ENCODE measurements around the gene ENTPD7. TPM values are rescaled to one million over a fixed set of nuclear protein-coding genes. Genes with fewer than 3 reads are reported as not detected.
"Not testable (repeated sequence)": the region's sequence is repeated elsewhere in the genome, so short reads cannot be mapped to it uniquely, and the experiment has no call there.

The ENTPD7 gene
- total RNA-seq, 1 experiment from 2014 or later, result 4.9 TPM

DNA sequence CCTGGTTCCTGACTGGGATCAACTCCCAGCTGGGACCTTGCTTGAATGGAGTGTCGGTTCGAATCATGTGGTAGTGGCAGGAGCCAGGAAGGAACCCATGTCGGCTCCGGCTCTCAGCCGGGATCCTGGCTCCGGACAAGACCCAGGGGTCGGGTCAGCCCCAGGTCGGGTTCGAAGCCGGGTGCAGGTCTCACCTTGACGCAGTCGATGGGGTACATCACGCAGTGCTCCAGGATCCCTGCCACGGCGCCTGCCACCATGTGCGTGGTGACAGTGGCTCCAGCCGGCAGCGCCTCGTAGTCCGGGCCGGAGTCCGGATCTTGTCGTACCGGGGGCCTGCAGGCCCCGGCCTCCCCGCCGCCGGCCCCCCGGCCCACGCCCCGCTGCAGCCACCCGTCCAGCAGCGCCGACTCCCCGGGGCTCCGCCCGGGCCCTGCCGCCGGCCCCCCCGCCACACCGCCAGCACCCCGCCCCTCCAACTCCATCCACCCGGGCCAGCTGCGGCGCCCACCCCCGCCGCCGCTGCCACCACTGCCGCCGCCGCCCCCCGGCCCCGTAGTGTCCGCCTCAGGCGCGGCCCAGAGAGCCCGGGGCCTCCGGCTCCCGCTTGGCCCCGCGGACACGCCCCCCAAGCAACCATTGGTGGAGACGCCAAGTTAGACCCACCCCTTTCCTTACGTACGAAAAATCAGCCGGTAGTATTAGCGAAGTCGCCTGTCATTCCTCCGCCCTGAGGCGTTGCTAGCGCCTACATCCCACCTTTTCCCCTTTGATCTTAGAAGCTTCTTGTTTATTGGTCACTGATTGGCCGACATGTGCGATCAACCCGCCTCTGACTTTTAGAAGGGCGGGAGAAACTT lies 39.2 kb upstream of the ENTPD7 start, which contains the start of gene SLC25A28:
TSS of gene SLC25A28 (minus strand) at position 589 of the 860 bp plus-strand sequence. CDS start at position 485, 104 bp downstream.
- Histone ChIP-seq H3K9me3 (ENCODE audit: low read length) (no peaks in the 10 kb centered on the region), H4K20me1 (ENCODE audit: insufficient read depth, low read depth, low read length) (no peaks in the 10 kb centered on the region), H3K9ac (ENCODE audit: low read length) (peak within 1 kb of the TSS; percentile 91), H3K79me2 (ENCODE audit: low read length) (peaks cover 48% of the 10 kb centered on the region), H2AFZ (ENCODE audit: low read length) (peak within 1 kb of the TSS; percentile 70; the same call in 1 of the 2 replicates), H3K4me1 (ENCODE audit: low read length) (peaks cover 36% of the 10 kb centered on the region), H3K9me2 (replicated peaks; ENCODE audit: insufficient read depth, low read length) (no peaks in the 10 kb centered on the region), H3K4me3 (ENCODE audit: low read length) (peak within 1 kb of the TSS; percentile 82), H3K36me3 (ENCODE audit: insufficient read depth, low read length) (no peaks in the 10 kb centered on the region; the same call in 1 of the 2 replicates), H3K4me2 (ENCODE audit: low read depth, low read length, poor library complexity, severe bottlenecking) (peak within 1 kb of the TSS; percentile 92), H3K27ac (ENCODE audit: low read length) (peak within 1 kb of the TSS; percentile 83), H3K27me3 (ENCODE audit: low read length) (no peaks in the 10 kb centered on the region)
- peak; percentile 99 for DNase-seq

DNA sequence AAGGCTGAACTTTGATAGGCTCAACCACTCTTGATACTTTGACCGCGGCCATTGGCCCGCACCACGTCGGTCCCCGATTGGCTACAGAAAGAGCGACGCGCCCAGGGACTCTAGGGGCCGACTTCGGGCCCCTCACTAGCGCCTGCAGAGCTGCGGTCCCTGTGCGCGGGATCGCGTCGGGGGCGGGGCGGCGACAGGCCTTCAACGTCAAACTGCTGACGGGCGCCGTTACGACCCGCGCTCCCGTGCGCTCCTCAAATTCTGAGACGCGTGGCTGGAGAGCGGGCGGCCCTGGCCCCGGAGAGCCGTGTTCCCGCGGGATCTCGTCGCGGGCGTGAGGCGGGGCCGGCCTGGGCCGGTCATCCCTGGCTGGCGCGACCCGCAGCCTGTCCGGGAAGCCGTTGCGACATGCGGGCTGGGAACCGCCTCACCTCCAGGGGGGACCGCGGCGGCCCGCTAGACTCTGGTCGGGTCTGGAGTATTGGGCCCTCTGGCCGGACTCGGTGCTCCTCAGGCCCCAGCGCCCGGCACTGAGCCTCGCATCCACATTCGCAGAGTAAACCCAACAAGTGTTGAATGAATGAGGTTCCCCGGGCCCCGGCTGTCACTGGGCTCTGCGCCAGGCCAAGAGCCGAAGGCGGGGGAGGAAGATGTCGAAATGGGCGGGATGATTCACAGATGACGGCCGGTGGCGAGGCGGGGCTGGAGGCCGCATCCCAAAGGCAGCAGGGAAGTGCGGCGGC lies 38.4 kb upstream of the ENTPD7 start:
- H3K4me3 ChIP-seq (ENCODE audit: low read length), result peak overlapping the region; percentile 82
- no peaks in the 10 kb centered on the region; the same call in 1 of the 2 replicates for H3K36me3 ChIP-seq (ENCODE audit: insufficient read depth, low read length)
- peaks cover 41% of the 10 kb centered on the region for H3K79me2 ChIP-seq (ENCODE audit: low read length)
- H4K20me1 ChIP-seq (ENCODE audit: insufficient read depth, low read depth, low read length), result no peaks in the 10 kb centered on the region
- H3K27me3 ChIP-seq (ENCODE audit: low read length), result no peaks in the 10 kb centered on the region
- peak; percentile 91 for DNase-seq
- peak overlapping the region; percentile 83 for H3K27ac ChIP-seq (ENCODE audit: low read length)
- no peaks in the 10 kb centered on the region for H3K9me2 ChIP-seq (replicated peaks; ENCODE audit: insufficient read depth, low read length)
- peak overlapping the region; percentile 92 for H3K4me2 ChIP-seq (ENCODE audit: low read depth, low read length, poor library complexity, severe bottlenecking)
- no peaks in the 10 kb centered on the region for H3K9me3 ChIP-seq (ENCODE audit: low read length)
- H2AFZ ChIP-seq (ENCODE audit: low read length), result peak overlapping the region; percentile 70; the same call in 1 of the 2 replicates
- peaks cover 36% of the 10 kb centered on the region for H3K4me1 ChIP-seq (ENCODE audit: low read length)
- peak overlapping the region; percentile 91 for H3K9ac ChIP-seq (ENCODE audit: low read length)

DNA sequence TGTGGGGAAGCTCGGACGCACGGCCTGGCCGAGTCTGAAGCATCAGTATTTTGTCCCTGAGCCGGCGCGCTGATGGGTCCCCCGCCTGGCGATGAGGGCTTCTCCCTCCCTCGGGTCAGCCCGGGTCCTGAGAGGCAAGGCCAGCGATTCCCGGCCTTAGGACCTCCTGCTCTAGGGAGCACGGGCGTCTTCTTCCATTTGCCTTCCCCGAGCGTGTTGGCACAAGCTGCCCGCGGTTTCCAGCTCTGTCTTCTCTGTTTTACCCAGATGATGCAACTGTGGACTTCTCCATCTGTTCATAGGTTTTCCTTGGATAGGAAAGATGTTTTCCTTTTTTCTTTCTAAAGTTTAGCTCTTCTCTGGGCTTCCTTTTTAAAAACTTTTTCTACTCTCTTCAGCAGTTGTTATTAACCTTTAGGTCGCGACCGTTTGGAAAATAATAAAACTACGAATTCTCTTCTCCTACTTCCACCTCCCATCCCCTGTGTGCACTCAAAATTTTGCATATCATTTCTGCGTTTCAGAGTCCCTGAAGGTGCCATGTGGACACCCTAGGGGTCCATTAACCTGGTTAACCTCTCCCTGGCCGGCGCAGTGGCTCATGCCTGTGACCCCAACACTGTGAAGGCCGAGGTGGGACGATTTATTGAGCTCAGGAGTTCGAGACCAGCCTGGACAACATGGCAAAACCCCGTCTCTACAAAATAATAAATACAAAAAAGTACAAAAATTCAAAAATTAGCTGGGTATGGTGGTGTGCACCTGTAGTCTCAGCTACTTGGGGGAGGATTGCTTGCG lies 37.7 kb upstream of the ENTPD7 start:
- Histone ChIP-seq H4K20me1 (ENCODE audit: insufficient read depth, low read depth, low read length) (no peaks in the 10 kb centered on the region), H3K36me3 (ENCODE audit: insufficient read depth, low read length) (no peaks in the 10 kb centered on the region; the same call in 1 of the 2 replicates), H3K9me3 (ENCODE audit: low read length) (no peaks in the 10 kb centered on the region), H3K9ac (ENCODE audit: low read length) (peak overlapping the region; percentile 91), H3K9me2 (replicated peaks; ENCODE audit: insufficient read depth, low read length) (no peaks in the 10 kb centered on the region), H3K27me3 (ENCODE audit: low read length) (no peaks in the 10 kb centered on the region), H3K4me2 (ENCODE audit: low read depth, low read length, poor library complexity, severe bottlenecking) (peak overlapping the region; percentile 92), H3K27ac (ENCODE audit: low read length) (peak overlapping the region; percentile 83), H3K79me2 (ENCODE audit: low read length) (peaks cover 33% of the 10 kb centered on the region), H3K4me3 (ENCODE audit: low read length) (peak overlapping the region; percentile 82), H3K4me1 (ENCODE audit: low read length) (peaks cover 33% of the 10 kb centered on the region), H2AFZ (ENCODE audit: low read length) (peak overlapping the region; percentile 70; the same call in 1 of the 2 replicates)
- DNase-seq, result peak; percentile 55

DNA sequence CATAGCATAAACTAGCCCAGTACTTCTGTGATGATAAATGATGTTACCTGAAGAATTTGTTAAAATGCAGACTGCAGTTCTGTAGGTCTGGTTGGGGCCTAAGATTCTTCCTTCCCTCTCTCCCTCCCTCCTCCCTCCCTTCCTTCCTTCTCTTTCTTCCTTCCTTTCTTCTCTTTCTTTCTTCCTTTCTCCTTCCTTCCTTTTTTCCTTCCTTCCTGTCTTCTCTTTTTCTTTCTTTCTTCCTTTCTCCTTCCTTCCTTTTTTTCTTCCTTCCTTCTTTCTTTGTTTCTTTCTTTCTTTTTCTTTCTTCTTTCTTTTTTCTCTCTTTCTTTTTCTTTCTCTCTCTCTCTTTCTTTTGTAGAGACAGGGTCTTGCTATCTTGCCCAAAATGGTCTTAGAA lies 35.4 kb upstream of the ENTPD7 start:
- Histone ChIP-seq H3K9me3 (ENCODE audit: low read length) (no peaks in the 10 kb centered on the region), H3K36me3 (ENCODE audit: insufficient read depth, low read length) (no peaks in the 10 kb centered on the region), H4K20me1 (ENCODE audit: insufficient read depth, low read depth, low read length) (no peaks in the 10 kb centered on the region), H3K4me1 (ENCODE audit: low read length) (peaks cover 10% of the 10 kb centered on the region), H3K4me2 (ENCODE audit: low read depth, low read length, poor library complexity, severe bottlenecking) (no peak overlapping the region), H3K27ac (ENCODE audit: low read length) (no peak overlapping the region), H3K27me3 (ENCODE audit: low read length) (no peaks in the 10 kb centered on the region), H2AFZ (ENCODE audit: low read length) (no peak overlapping the region), H3K9ac (ENCODE audit: low read length) (no peak overlapping the region), H3K9me2 (replicated peaks; ENCODE audit: insufficient read depth, low read length) (no peaks in the 10 kb centered on the region), H3K79me2 (ENCODE audit: low read length) (peaks cover 11% of the 10 kb centered on the region), H3K4me3 (ENCODE audit: low read length) (no peak overlapping the region)
- DNase-seq, result no peak

DNA sequence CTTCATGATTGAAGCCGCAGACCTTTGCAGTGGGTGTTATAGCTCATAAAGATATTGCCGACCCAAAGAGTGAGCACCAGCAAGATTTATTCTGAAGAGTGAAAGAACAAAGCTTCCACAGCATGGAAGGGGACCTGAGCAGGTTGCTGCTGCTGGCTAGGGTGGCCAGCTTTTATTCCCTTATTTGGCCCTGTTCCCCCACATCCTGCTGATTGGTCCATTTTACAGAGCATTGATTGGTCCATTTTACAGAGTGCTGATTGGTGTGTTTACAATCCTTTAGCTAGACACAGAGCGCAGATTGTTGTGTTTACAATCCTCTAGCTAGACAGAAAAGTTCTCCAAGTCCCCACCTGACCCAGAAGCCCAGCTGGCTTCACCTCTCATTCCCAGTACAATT lies 34.2 kb upstream of the ENTPD7 start:
- not testable (repeated sequence) for H3K4me3 ChIP-seq (ENCODE audit: low read length); H3K9ac ChIP-seq (ENCODE audit: low read length); H3K9me3 ChIP-seq (ENCODE audit: low read length); H3K4me2 ChIP-seq (ENCODE audit: low read depth, low read length, poor library complexity, severe bottlenecking); H3K9me2 ChIP-seq (replicated peaks; ENCODE audit: insufficient read depth, low read length); H3K4me1 ChIP-seq (ENCODE audit: low read length); H3K27ac ChIP-seq (ENCODE audit: low read length); DNase-seq; H4K20me1 ChIP-seq (ENCODE audit: insufficient read depth, low read depth, low read length); H3K27me3 ChIP-seq (ENCODE audit: low read length); H2AFZ ChIP-seq (ENCODE audit: low read length); H3K36me3 ChIP-seq (ENCODE audit: insufficient read depth, low read length); H3K79me2 ChIP-seq (ENCODE audit: low read length)

DNA sequence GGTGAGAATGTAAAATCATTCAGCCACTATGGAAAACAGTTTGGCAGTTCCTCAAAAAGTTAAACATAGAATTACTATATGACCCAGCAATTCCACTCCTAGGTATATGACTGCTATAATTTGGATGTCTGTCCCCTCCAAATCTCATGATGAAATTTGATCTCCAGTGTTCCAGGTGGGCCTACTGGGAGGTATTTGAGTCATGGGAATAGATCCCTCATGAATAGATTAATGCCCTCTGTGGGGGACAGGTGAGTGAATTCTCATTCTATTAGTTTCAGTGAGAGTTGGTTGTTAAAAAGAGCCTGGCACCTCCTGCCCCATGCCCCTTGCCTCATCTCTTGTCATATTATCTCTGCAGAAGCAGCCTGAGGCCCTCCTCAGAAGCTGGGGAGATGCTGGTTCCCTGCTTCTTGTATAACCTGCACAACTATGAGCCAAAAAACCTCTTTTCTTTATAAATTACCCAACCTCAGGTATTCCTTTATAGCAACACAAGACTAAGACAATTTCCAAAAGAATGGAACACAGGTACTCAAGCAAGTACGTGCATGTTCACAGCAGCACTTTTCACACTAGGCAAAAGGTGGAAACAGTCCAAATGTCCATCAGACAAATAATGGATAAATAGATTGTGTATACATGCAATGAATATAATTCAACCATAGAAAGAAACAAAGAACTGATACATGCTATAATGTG lies 30.2 kb upstream of the ENTPD7 start:
- no peak overlapping the region for H3K4me2 ChIP-seq (ENCODE audit: low read depth, low read length, poor library complexity, severe bottlenecking)
- H3K9ac ChIP-seq (ENCODE audit: low read length), result no peak overlapping the region
- no peak overlapping the region for H2AFZ ChIP-seq (ENCODE audit: low read length)
- H3K36me3 ChIP-seq (ENCODE audit: insufficient read depth, low read length), result no peaks in the 10 kb centered on the region
- DNase-seq, result no peak
- H3K9me2 ChIP-seq (replicated peaks; ENCODE audit: insufficient read depth, low read length), result no peaks in the 10 kb centered on the region
- no peak overlapping the region for H3K4me3 ChIP-seq (ENCODE audit: low read length)
- 0 out of 2 replicates have a peak, but pooled peaks cover 2% of the 10 kb centered on the region for H3K27me3 ChIP-seq (ENCODE audit: low read length)
- no peak overlapping the region for H3K27ac ChIP-seq (ENCODE audit: low read length)
- no peaks in the 10 kb centered on the region for H3K79me2 ChIP-seq (ENCODE audit: low read length)
- H3K9me3 ChIP-seq (ENCODE audit: low read length), result no peaks in the 10 kb centered on the region
- no peaks in the 10 kb centered on the region for H4K20me1 ChIP-seq (ENCODE audit: insufficient read depth, low read depth, low read length)
- H3K4me1 ChIP-seq (ENCODE audit: low read length), result no peaks in the 10 kb centered on the region

DNA sequence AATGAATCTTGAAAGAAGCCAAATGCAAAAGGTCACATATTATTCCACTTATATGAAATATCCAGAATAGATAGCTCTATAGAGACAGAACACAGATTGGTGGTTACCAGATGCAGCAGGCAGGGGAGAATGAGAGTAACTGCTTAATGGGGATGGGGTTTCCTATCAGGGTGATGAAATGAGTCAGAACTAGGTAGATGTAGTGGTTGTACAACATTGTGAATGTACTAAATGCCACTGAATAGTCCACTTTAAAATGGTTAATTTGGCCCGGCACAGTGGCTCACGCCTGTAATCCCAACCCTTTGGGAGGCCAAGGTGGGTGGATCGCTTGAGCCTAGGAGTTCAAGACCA lies 29.7 kb upstream of the ENTPD7 start:
- Histone ChIP-seq H3K9me2 (replicated peaks; ENCODE audit: insufficient read depth, low read length) (no peaks in the 10 kb centered on the region), H3K27me3 (ENCODE audit: low read length) (0 out of 2 replicates have a peak, but pooled peaks cover 2% of the 10 kb centered on the region), H3K4me3 (ENCODE audit: low read length) (no peak overlapping the region), H3K9ac (ENCODE audit: low read length) (no peak overlapping the region), H4K20me1 (ENCODE audit: insufficient read depth, low read depth, low read length) (no peaks in the 10 kb centered on the region), H2AFZ (ENCODE audit: low read length) (no peak overlapping the region), H3K9me3 (ENCODE audit: low read length) (no peaks in the 10 kb centered on the region), H3K4me1 (ENCODE audit: low read length) (no peaks in the 10 kb centered on the region), H3K36me3 (ENCODE audit: insufficient read depth, low read length) (no peaks in the 10 kb centered on the region), H3K79me2 (ENCODE audit: low read length) (no peaks in the 10 kb centered on the region), H3K27ac (ENCODE audit: low read length) (no peak overlapping the region), H3K4me2 (ENCODE audit: low read depth, low read length, poor library complexity, severe bottlenecking) (no peak overlapping the region)
- no peak for DNase-seq
